Measurements from ENCODE around the gene EFNB2. TPM values are rescaled to one million over a fixed set of nuclear protein-coding genes. Genes with fewer than 3 reads are reported as not detected.

Gene EFNB2
- total RNA-seq, 4 donors from 2014 or later, result 12.1 to 41.3 (median 26.4) TPM

- 94 to 95% methylated on average over 6 of the region's 6 CpGs for WGBS, 2 donors
- H3K4me3 ChIP-seq (ENCODE audit: low read depth, poor library complexity, severe bottlenecking), result no peak overlapping the region
- DNase-seq (ENCODE audit: low spot score in 2 of 2), result no peak
- TF ChIP-seq CTCF (IDR thresholded peaks at IDR 0.05), result no peak
- no peak for TF ChIP-seq POLR2A (IDR thresholded peaks at IDR 0.05)
- intact Hi-C loops (cut with DNase I; ENCODE audit: low total_unique reads), result no loop called here
These were observed 48.3 kb downstream of the EFNB2 start for GRCh38 chr13:106487129-106487528.

- intact Hi-C loops (cut with DNase I; ENCODE audit: low total_unique reads), result no loop called here
- DNase-seq (ENCODE audit: low spot score in 2 of 2), result no peak
- no peak overlapping the region for H3K4me3 ChIP-seq (ENCODE audit: low read depth, poor library complexity, severe bottlenecking)
- TF ChIP-seq CTCF (IDR thresholded peaks at IDR 0.05) (no peak), POLR2A (IDR thresholded peaks at IDR 0.05) (no peak)
- WGBS, 2 donors, result 79 to 86% methylated on average over 2 of the region's 2 CpGs
These were observed 49.2 kb downstream of the EFNB2 start for GRCh38 chr13:106486287-106486686.

- H3K4me3 ChIP-seq (ENCODE audit: low read depth, poor library complexity, severe bottlenecking), result no peak overlapping the region
- WGBS, 2 donors, result 16 to 25% methylated on average over 12 of the region's 12 CpGs
- no peak for TF ChIP-seq CTCF (IDR thresholded peaks at IDR 0.05)
- no peak for DNase-seq (ENCODE audit: low spot score in 2 of 2)
- intact Hi-C loops (cut with DNase I; ENCODE audit: low total_unique reads), result no loop called here
These were observed 50.8 kb downstream of the EFNB2 start for GRCh38 chr13:106484537-106485193.

- no peak for DNase-seq (ENCODE audit: low spot score in 2 of 2)
- H3K4me3 ChIP-seq (ENCODE audit: low read depth, poor library complexity, severe bottlenecking), result no peak overlapping the region
- no peak for TF ChIP-seq POLR2A (IDR thresholded peaks at IDR 0.05)
- TF ChIP-seq CTCF (IDR thresholded peaks at IDR 0.05), result no peak
- 64 to 67% methylated on average over 9 of the region's 9 CpGs for WGBS, 2 donors
- intact Hi-C loops (cut with DNase I; ENCODE audit: low total_unique reads), result no loop called here
These were observed 51.4 kb downstream of the EFNB2 start for GRCh38 chr13:106484084-106484483.

- no peak for DNase-seq (ENCODE audit: low spot score in 2 of 2)
- TF ChIP-seq POLR2A (IDR thresholded peaks at IDR 0.05) (no peak), CTCF (IDR thresholded peaks at IDR 0.05) (no peak)
- no peak overlapping the region for H3K4me3 ChIP-seq (ENCODE audit: low read depth, poor library complexity, severe bottlenecking)
- 82 to 91% methylated on average over 4 of the region's 4 CpGs for WGBS, 2 donors
- intact Hi-C loops (cut with DNase I; ENCODE audit: low total_unique reads), result no loop called here
These were observed 53.5 kb downstream of the EFNB2 start for GRCh38 chr13:106481919-106482318.

GRCh38 chr13:106480351-106480910, 55.0 kb downstream of the EFNB2 start:
- intact Hi-C loops (cut with DNase I; ENCODE audit: low total_unique reads), result no loop called here
- WGBS, 2 donors, result 57 to 72% methylated on average over 5 of the region's 5 CpGs
- no peak overlapping the region for H3K4me3 ChIP-seq (ENCODE audit: low read depth, poor library complexity, severe bottlenecking)
- TF ChIP-seq POLR2A (IDR thresholded peaks at IDR 0.05) (no peak), CTCF (IDR thresholded peaks at IDR 0.05) (no peak)
- DNase-seq (ENCODE audit: low spot score in 2 of 2), result no peak
